ENCODE results near the gene ANKS1B. TPM values are rescaled to one million over a fixed set of nuclear protein-coding genes. Genes with fewer than 3 reads are reported as not detected.

The ANKS1B gene
- total and polyA plus RNA-seq, 7 donors = 1.0 to 57.3 (median 30.1) TPM; not detected in 1

DNA sequence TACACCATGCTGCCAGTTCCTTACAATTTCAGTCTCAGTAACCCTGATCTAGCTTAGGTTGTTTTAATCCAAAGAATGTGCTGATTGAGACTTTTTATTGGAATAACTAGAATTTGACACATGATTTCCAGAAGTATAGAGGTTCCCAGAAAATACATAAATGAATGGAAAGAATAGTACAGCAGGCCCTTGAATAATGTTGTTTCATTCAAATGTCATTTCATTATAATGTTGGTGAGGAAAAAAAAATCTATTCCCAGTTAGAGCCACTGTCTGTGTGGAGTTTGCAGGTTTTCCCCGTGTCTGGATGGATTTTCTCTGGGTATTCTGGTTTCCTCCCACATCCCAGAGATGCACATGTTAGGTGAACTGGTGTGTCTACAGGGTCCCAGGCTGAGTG is 610.7 kb downstream of the ANKS1B start:
- DNase-seq = no peak
- Histone ChIP-seq H3K27ac (no peak overlapping the region), H3K4me3 (no peak overlapping the region), H3K4me1 (peaks cover 0 to 4% (median 0%) of the 10 kb centered on the region in 4 donors), H3K27me3 (no peaks in the 10 kb centered on the region), H3K9me3 (no peaks in the 10 kb centered on the region), H3K36me3 (no peaks in the 10 kb centered on the region)
- intact Hi-C loops (cut with DNase I) = no loop called here
- TF ChIP-seq, protein P1, sequence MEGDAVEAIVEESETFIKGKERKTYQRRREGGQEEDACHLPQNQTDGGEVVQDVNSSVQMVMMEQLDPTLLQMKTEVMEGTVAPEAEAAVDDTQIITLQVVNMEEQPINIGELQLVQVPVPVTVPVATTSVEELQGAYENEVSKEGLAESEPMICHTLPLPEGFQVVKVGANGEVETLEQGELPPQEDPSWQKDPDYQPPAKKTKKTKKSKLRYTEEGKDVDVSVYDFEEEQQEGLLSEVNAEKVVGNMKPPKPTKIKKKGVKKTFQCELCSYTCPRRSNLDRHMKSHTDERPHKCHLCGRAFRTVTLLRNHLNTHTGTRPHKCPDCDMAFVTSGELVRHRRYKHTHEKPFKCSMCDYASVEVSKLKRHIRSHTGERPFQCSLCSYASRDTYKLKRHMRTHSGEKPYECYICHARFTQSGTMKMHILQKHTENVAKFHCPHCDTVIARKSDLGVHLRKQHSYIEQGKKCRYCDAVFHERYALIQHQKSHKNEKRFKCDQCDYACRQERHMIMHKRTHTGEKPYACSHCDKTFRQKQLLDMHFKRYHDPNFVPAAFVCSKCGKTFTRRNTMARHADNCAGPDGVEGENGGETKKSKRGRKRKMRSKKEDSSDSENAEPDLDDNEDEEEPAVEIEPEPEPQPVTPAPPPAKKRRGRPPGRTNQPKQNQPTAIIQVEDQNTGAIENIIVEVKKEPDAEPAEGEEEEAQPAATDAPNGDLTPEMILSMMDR (IDR thresholded peaks at IDR 0.05) = no peak
- no peak for TF ChIP-seq EP300 (IDR thresholded peaks at IDR 0.05)
- no peak for TF ChIP-seq POLR2AphosphoS5 (IDR thresholded peaks at IDR 0.05)
- TF ChIP-seq POLR2A (IDR thresholded peaks at IDR 0.05) = no peak
- WGBS, 2 donors = 75 to 91% methylated on average over 1 of the region's 1 CpG

DNA sequence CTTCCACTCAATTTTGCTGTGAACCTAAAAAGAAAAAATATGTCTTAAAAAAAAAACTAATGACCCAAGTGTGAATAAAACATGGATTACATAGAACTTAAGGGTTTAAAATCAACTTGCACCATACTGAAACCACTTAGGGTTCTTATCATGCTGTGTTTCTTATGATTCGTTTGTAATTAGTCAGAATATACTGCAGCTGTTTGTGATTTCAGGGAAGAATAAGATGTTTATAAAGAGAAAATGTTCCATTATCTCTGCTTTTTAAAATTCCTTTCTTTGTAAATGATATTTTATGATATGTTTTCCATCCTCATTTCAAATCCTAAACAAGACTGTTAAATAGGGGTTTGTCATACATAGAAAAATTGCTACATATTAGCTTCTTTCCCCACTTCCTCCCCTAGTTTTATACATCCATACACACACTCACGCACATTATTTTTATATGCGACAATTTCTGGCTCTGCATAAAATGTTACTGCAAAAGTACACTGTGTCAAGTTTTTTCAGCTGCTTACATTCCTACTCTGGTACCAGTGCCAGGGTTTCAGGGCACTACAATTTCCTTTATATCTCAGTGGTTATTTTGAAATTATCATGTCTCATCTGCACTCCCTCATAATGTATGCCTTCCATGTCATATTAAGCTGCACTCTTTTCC is 612.3 kb downstream of the ANKS1B start:
- TF ChIP-seq EP300 (IDR thresholded peaks at IDR 0.05) (no peak), POLR2A (IDR thresholded peaks at IDR 0.05) (no peak), POLR2AphosphoS5 (IDR thresholded peaks at IDR 0.05) (no peak)
- TF ChIP-seq, protein P1 (IDR thresholded peaks at IDR 0.05) = no peak
- WGBS, 2 donors = 57 to 60% methylated on average over 3 of the region's 3 CpGs
- intact Hi-C loops (cut with DNase I) = no loop called here
- H3K9me3 ChIP-seq = no peaks in the 10 kb centered on the region
- peaks cover 0 to 4% (median 0%) of the 10 kb centered on the region in 4 donors for H3K4me1 ChIP-seq
- no peaks in the 10 kb centered on the region for H3K27me3 ChIP-seq
- no peak overlapping the region for H3K27ac ChIP-seq
- no peaks in the 10 kb centered on the region for H3K36me3 ChIP-seq
- no peak for DNase-seq
- H3K4me3 ChIP-seq = no peak overlapping the region

DNA sequence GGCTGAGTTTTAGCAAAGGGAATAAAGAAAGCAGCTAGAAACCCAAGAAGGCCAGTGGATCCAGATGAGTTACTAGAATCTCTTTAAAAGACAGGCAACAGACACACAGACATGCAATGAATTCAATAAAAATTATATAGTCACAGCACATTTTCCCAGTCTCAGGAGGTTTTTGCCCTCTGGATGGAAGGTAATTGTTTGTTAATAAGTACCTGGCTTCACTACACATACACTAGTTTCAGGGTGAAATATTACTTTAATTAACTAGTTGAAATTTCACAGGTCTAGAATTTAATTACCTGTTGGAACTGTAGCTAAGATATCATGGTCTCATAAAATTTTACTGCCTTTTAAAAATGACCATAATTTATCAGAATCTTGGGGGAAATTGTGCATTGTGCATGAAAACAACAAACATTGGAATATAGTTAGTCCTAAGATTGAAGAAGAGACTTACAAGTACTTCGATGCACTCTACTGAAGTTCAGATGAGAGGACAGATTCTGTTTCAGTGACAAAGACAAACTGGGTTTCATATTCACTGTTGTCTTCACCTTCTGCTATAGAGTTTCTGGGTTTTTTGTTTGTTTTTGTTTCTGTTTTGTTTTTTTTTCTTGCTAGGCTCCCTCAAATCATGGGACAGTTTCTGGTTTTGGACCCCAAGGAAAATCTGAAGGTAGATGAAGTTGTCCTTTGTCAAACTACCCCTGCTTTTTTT is 614.2 kb downstream of the ANKS1B start:
- no peaks in the 10 kb centered on the region for H3K27me3 ChIP-seq
- no peak for TF ChIP-seq POLR2A (IDR thresholded peaks at IDR 0.05)
- no peak for TF ChIP-seq POLR2AphosphoS5 (IDR thresholded peaks at IDR 0.05)
- 86 to 92% methylated on average over 1 of the region's 1 CpG for WGBS, 2 donors
- H3K4me3 ChIP-seq = no peak overlapping the region
- intact Hi-C loops (cut with DNase I) = no loop called here
- no peaks in the 10 kb centered on the region for H3K36me3 ChIP-seq
- H3K27ac ChIP-seq = no peak overlapping the region
- DNase-seq = no peak
- peaks cover 0 to 4% (median 0%) of the 10 kb centered on the region in 4 donors for H3K4me1 ChIP-seq
- no peaks in the 10 kb centered on the region for H3K9me3 ChIP-seq

DNA sequence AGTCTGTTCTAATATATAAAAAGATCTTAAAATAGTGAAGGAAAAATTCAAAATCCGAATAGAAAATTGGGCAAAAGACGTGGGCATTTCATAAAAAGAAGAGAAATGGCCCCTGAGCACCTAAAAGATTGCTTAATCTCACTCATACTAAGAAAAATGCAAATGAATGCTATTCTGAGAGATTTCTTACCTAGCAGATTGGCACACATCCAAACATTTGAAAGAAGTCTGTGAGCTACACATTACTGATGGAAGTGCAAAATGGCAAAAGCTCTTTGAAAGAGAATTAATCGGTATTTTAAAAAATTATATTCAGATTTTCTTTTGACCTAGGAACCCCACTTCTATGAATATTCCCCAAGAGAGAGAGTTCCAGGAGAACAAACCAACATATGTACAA is 617.6 kb downstream of the ANKS1B start:
- H3K27me3 ChIP-seq = no peaks in the 10 kb centered on the region
- H3K4me3 ChIP-seq = no peak overlapping the region
- peaks cover 0 to under 1% (median 0%) of the 10 kb centered on the region in 4 donors for H3K4me1 ChIP-seq
- WGBS, 2 donors = 82 to 84% methylated on average over 3 of the region's 3 CpGs
- DNase-seq = no peak
- H3K9me3 ChIP-seq = no peaks in the 10 kb centered on the region
- TF ChIP-seq POLR2A (IDR thresholded peaks at IDR 0.05) (no peak), POLR2AphosphoS5 (IDR thresholded peaks at IDR 0.05) (no peak), EP300 (IDR thresholded peaks at IDR 0.05) (no peak)
- TF ChIP-seq, protein P1 (IDR thresholded peaks at IDR 0.05) = no peak
- no peaks in the 10 kb centered on the region for H3K36me3 ChIP-seq
- intact Hi-C loops (cut with DNase I) = no loop called here
- H3K27ac ChIP-seq = no peak overlapping the region

DNA sequence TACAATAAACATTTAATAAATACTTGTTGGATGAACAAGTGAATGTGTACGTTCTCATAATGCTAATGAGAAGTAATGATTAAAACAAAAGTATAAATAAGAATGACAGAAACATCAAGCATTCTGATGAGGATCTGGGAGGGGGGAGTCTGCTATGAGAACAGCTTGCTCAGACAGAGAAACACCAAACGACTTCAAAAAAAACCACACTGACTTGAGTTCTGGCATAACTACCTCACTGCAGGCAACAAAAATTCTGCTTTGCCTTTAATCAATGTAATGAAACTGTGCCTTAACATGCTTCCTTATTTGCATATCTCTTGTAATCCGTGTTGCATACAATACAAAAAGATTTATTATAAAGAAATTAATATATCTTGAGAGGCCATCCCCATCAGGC is 632.5 kb downstream of the ANKS1B start:
- no peak overlapping the region for H3K27ac ChIP-seq
- no peaks in the 10 kb centered on the region for H3K27me3 ChIP-seq
- no peaks in the 10 kb centered on the region for H3K36me3 ChIP-seq
- H3K4me3 ChIP-seq = no peak overlapping the region
- DNase-seq = no peak
- 42 to 52% methylated on average over 3 of the region's 3 CpGs for whole genome bisulfite sequencing, 2 donors
- TF ChIP-seq EP300 (IDR thresholded peaks at IDR 0.05) (no peak), POLR2AphosphoS5 (IDR thresholded peaks at IDR 0.05) (no peak), POLR2A (IDR thresholded peaks at IDR 0.05) (no peak)
- TF ChIP-seq, protein P1 (IDR thresholded peaks at IDR 0.05) = no peak
- intact Hi-C loops (cut with DNase I) = no loop called here
- H3K9me3 ChIP-seq = no peaks in the 10 kb centered on the region
- no peaks in the 10 kb centered on the region for H3K4me1 ChIP-seq
